Fibroblast of lung (primary cell): ENCODE measurements around the gene SLC35F3. TPM values are rescaled to one million over a fixed set of nuclear protein-coding genes. Genes with fewer than 3 reads are reported as not detected.

ENCODE experiments used
- DNase-seq, 2 donors: peaks; one replicate each; pipeline versions ENCODE4 v3.0.0 to v3.0.0-alpha.2; 2010; ENCODE audit warnings: low read depth in 2 of 2
- H2AFZ ChIP-seq: 2 replicates; pipeline ENCODE4 v1.5.1; 2012; ENCODE audit warnings: low read length, control low read depth, inconsistent platforms
- H3K27ac ChIP-seq: 2 replicates; pipeline ENCODE4 v1.5.1; 2011; ENCODE audit warnings: low read length, control low read depth; ENCODE audit not compliant: insufficient read depth
- H3K27me3 ChIP-seq: 2 replicates; pipeline ENCODE4 v1.5.1; 2011; ENCODE audit warnings: mild to moderate bottlenecking, low read length; ENCODE audit not compliant: control insufficient read depth, insufficient read depth
- H3K36me3 ChIP-seq: 2 replicates; pipeline ENCODE4 v1.5.1; 2011; ENCODE audit warnings: low read length; ENCODE audit not compliant: control insufficient read depth, insufficient read depth
- H3K4me1 ChIP-seq: 2 replicates; pipeline ENCODE4 v1.5.1; 2011; ENCODE audit warnings: low read length; ENCODE audit not compliant: control insufficient read depth, insufficient read depth; ENCODE audit errors: extremely low read depth
- H3K4me2 ChIP-seq: 2 replicates; pipeline ENCODE4 v1.5.1; 2011; ENCODE audit warnings: low read length, control low read depth; ENCODE audit not compliant: insufficient read depth; ENCODE audit errors: extremely low read depth
- H3K4me3 ChIP-seq, 4 experiments: fragments of 200-600 bp in 1 of 4; sonication (generic) in 1 of 4; replicated peaks in 1 of 4; 2 replicates each; pipeline ENCODE4 v1.5.1; 2011 to 2016; ENCODE audit warnings: low read length in 4 of 4, low read depth in 3 of 4, mild to moderate bottlenecking in 3 of 4, control low read depth in 2 of 4, inconsistent platforms in 1 of 4, mixed read lengths in 1 of 4; ENCODE audit not compliant: insufficient read depth in 1 of 4; ENCODE audit errors: control extremely low read depth in 1 of 4
- H3K79me2 ChIP-seq: 2 replicates; pipeline ENCODE4 v1.5.1; 2012; ENCODE audit warnings: mild to moderate bottlenecking, low read length, inconsistent platforms; ENCODE audit not compliant: control insufficient read depth, insufficient read depth
- H3K9ac ChIP-seq: 2 replicates; pipeline ENCODE4 v1.5.1; 2011; ENCODE audit warnings: mild to moderate bottlenecking, low read length, control low read depth; ENCODE audit not compliant: insufficient read depth
- H3K9me3 ChIP-seq: 2 replicates; pipeline ENCODE4 v1.5.1; 2012; ENCODE audit warnings: low read depth, low read length; ENCODE audit not compliant: control insufficient read depth, insufficient read depth
- H4K20me1 ChIP-seq: 2 replicates; pipeline ENCODE4 v1.5.1; 2011; ENCODE audit warnings: low read length; ENCODE audit not compliant: control insufficient read depth, insufficient read depth; ENCODE audit errors: extremely low read depth
- EZH2 ChIP-seq: IDR thresholded peaks from 2 replicates; pipeline ENCODE4 v1.5.1; 2012; ENCODE audit warnings: low read length, control low read depth, mild to moderate bottlenecking; ENCODE audit errors: missing control alignments
- polyA plus RNA-seq, 2 donors: library from polyadenylated mRNA; depleted of rRNA in 1 of 2; stranded (reverse) in 1 of 2; unstranded in 1 of 2; fragments of >200 nt; gene quantifications; 2 replicates each; pipeline ENCODE4 v1.2.1, GENCODE V29; 2011 to 2012; ENCODE audit warnings: missing spikeins in 1 of 2
- total RNA-seq: library from RNA; depleted of rRNA; stranded (reverse); fragments of >200 nt; gene quantifications from 2 replicates; pipeline ENCODE4 v1.2.1, GENCODE V29; 2014
- TF ChIP-seq, protein P1 (sequence below), 2 donors: IDR thresholded peaks in 1 of 2; conservative IDR thresholded peaks in 1 of 2; 1 replicate in 1 of 2; 2 replicates in 1 of 2; pipeline ENCODE4 v1.5.1; 2011 to 2012; ENCODE audit warnings: low read length in 2 of 2, control low read depth in 1 of 2, inconsistent platforms in 1 of 2, low read depth in 1 of 2, mild to moderate bottlenecking in 1 of 2

SLC35F3 gene
- total and polyA plus RNA-seq, 2 donors (not counting 1 experiment from before 2014, with no cell fraction given), result not detected

DNA sequence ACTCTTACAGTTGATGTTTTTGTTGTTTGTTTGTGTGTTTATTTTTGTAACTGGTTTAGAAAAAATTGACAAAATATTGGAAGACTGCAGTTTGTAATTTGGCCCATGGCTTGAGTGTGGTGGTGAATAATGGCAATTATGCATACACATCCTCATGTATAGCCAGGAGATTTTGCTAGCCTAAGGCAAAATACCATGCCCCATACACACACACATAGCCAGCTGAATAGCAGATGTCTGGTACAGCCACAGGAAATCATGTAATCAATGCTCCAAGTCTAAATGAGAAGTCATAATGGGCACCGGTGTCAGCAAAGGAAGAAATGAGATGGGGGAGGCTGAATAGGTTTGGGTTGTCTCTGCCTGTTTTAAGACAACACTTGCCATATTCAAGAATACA lies 333.6 kb downstream of the SLC35F3 start:
- H3K4me3 ChIP-seq, result no peak overlapping the region
- TF ChIP-seq, protein P1, sequence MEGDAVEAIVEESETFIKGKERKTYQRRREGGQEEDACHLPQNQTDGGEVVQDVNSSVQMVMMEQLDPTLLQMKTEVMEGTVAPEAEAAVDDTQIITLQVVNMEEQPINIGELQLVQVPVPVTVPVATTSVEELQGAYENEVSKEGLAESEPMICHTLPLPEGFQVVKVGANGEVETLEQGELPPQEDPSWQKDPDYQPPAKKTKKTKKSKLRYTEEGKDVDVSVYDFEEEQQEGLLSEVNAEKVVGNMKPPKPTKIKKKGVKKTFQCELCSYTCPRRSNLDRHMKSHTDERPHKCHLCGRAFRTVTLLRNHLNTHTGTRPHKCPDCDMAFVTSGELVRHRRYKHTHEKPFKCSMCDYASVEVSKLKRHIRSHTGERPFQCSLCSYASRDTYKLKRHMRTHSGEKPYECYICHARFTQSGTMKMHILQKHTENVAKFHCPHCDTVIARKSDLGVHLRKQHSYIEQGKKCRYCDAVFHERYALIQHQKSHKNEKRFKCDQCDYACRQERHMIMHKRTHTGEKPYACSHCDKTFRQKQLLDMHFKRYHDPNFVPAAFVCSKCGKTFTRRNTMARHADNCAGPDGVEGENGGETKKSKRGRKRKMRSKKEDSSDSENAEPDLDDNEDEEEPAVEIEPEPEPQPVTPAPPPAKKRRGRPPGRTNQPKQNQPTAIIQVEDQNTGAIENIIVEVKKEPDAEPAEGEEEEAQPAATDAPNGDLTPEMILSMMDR (conservative IDR thresholded peaks at IDR 0.05 in 1 of 2, IDR thresholded peaks at IDR 0.05 in 1 of 2; ENCODE audit: low read depth in 1 of 2, low read length in 2 of 2), result no peak
- no peak for TF ChIP-seq EZH2

DNA sequence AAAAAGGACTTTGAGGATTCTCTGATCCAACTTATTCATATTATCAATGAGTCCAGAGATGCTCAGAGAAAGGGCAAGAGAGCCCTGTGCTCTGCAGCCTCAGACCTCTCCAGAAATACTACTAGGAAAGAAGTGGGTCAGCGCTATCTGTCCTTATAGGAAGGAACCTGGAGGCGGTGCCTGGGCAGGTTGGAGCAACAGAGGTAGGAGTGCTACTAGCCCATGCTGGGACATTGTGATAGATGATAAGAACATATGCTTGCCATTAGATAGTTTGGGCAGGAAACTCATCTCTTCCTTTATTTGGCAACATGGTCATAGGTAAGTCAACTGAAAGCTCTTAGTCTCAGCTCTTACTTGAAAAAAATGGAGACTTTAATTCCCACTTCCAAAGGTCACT lies 335.0 kb downstream of the SLC35F3 start:
- H3K27ac ChIP-seq, result no peak overlapping the region
- H3K4me2 ChIP-seq, result no peak overlapping the region
- H4K20me1 ChIP-seq, result no peaks in the 10 kb centered on the region
- TF ChIP-seq, protein P1 (conservative IDR thresholded peaks at IDR 0.05 in 1 of 2, IDR thresholded peaks at IDR 0.05 in 1 of 2; ENCODE audit: low read depth in 1 of 2, low read length in 2 of 2), result no peak
- TF ChIP-seq EZH2, result no peak
- no peak overlapping the region for H3K4me3 ChIP-seq
- no peak for DNase-seq
- H3K79me2 ChIP-seq, result no peaks in the 10 kb centered on the region
- no peaks in the 10 kb centered on the region for H3K4me1 ChIP-seq
- no peaks in the 10 kb centered on the region for H3K9me3 ChIP-seq
- no peaks in the 10 kb centered on the region for H3K36me3 ChIP-seq
- H3K9ac ChIP-seq, result no peak overlapping the region
- H3K27me3 ChIP-seq, result no peaks in the 10 kb centered on the region
- H2AFZ ChIP-seq, result no peak overlapping the region

More for the DNA sequence above, 333.6 kb downstream of the SLC35F3 start:
- no peaks in the 10 kb centered on the region for H4K20me1 ChIP-seq
- no peak for DNase-seq
- no peaks in the 10 kb centered on the region for H3K27me3 ChIP-seq
- no peak overlapping the region for H3K27ac ChIP-seq
- no peak overlapping the region for H3K4me2 ChIP-seq
- no peak overlapping the region for H2AFZ ChIP-seq
- no peaks in the 10 kb centered on the region for H3K9me3 ChIP-seq
- H3K36me3 ChIP-seq, result no peaks in the 10 kb centered on the region
- H3K79me2 ChIP-seq, result no peaks in the 10 kb centered on the region
- H3K9ac ChIP-seq, result no peak overlapping the region
- no peaks in the 10 kb centered on the region for H3K4me1 ChIP-seq

DNA sequence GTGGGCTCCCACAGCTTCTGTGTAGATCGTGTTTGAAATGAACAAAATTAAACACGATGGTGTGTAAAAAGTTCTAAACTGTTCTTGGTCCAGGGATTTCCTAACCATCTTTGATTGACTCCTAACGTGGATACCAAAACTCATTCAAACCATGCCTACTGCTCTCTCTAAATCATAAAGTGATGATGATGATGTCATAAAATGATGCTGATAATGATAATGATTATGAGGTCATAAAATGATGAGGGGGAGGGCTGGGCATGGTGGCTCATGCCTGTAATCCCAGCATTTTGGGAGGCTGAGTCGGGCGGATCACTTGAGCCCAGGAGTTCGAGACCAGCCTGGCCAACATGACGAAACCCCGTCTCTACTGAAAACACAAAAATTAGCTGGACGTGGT lies 335.5 kb downstream of the SLC35F3 start:
- H3K27me3 ChIP-seq, result no peaks in the 10 kb centered on the region
- H3K9me3 ChIP-seq, result no peaks in the 10 kb centered on the region
- H3K36me3 ChIP-seq, result no peaks in the 10 kb centered on the region
- DNase-seq, result no peak
- H3K27ac ChIP-seq, result no peak overlapping the region
- H3K4me2 ChIP-seq, result no peak overlapping the region
- TF ChIP-seq, protein P1 (conservative IDR thresholded peaks at IDR 0.05 in 1 of 2, IDR thresholded peaks at IDR 0.05 in 1 of 2; ENCODE audit: low read depth in 1 of 2, low read length in 2 of 2), result no peak
- no peak for TF ChIP-seq EZH2
- H3K4me1 ChIP-seq, result no peaks in the 10 kb centered on the region
- H3K9ac ChIP-seq, result no peak overlapping the region
- no peaks in the 10 kb centered on the region for H4K20me1 ChIP-seq
- no peaks in the 10 kb centered on the region for H3K79me2 ChIP-seq
- no peak overlapping the region for H3K4me3 ChIP-seq
- no peak overlapping the region for H2AFZ ChIP-seq
